ENCODE data around the gene FOXE1.
A peak's percentile ranks its signal among the peaks of the same experiment; 100 is the strongest.

FOXE1 gene

GRCh38 chr9:97868859-97869258 is 15.8 kb downstream of the FOXE1 start:
- DNase-seq, result no peak

- DNase-seq, result no peak
Observed at GRCh38 chr9:97873425-97873824, 20.4 kb downstream of the FOXE1 start.

DNA sequence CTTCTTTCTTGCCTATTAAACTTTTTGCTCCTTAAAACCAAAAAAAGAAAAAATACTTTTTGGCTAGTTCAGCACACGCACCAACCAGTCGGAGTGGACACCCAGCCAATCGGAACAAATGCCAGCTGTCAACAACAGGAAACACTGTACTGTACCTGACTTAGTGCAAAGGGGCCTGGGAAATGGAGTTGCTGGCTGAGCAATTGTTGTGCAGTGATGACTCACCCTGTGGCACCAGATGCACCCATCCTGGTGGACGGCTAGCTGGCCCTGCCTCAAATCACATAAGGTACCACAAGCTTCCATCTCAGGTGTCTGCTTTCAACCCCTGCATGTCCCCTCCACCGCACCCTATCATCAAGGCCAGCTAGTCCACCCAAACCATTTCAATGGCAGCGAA is 20.9 kb downstream of the FOXE1 start:
- no peak for DNase-seq

GRCh38 chr9:97874624-97875023 is 21.6 kb downstream of the FOXE1 start:
- no peak for DNase-seq

- no peak for DNase-seq
Observed at GRCh38 chr9:97875111-97875510, 22.1 kb downstream of the FOXE1 start.

- no peak for DNase-seq
Observed at GRCh38 chr9:97876061-97876460, 23.0 kb downstream of the FOXE1 start.

GRCh38 chr9:97880336-97880735 is 27.3 kb downstream of the FOXE1 start:
- DNase-seq, result no peak

GRCh38 chr9:97889941-97890887 is 37.2 kb downstream of the FOXE1 start:
- DNase-seq, result peak; percentile 65

DNA sequence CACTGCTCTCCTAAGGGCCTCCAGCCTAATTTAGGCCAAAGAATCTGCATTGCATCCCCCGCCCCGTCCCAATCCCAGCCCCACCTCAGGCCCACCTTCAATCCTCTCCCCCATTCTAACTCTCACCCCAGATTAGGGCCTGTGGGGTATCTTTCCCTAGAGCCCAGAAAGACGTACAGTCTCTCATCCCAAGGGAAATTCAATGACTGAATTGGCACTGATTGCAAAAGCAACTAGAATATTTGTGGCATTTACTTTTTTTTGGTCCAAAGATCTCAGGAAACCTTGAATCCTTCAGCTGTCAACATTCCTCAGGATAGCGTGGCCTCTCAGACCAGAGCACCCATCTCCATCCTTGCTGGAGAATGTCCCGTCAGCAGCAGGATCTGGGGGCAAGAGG is 38.7 kb downstream of the FOXE1 start:
- no peak for DNase-seq

DNA sequence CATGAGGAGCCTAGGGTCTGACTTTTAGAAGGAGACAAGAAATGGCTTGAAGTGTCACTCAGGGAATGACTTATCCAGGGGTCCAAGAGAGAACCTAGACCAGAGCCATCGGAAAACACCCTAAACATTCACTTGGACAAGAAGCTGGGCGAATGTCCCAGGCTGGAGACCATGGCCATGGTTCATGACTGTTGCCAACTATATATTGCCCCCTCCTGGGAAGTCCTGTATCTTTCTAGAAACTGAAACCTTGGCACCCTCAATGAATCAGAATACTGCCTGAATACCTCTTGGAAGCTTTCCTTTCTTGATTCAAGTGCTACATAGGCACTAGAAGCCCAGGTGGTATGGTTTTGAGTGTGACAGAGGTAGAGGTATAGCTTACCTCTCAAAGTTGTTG is 39.4 kb downstream of the FOXE1 start:
- DNase-seq, result no peak

- no peak for DNase-seq
Observed at GRCh38 chr9:97895211-97895610, 42.2 kb downstream of the FOXE1 start.

- no peak for DNase-seq
Observed at GRCh38 chr9:97895695-97896332, 42.8 kb downstream of the FOXE1 start.

DNA sequence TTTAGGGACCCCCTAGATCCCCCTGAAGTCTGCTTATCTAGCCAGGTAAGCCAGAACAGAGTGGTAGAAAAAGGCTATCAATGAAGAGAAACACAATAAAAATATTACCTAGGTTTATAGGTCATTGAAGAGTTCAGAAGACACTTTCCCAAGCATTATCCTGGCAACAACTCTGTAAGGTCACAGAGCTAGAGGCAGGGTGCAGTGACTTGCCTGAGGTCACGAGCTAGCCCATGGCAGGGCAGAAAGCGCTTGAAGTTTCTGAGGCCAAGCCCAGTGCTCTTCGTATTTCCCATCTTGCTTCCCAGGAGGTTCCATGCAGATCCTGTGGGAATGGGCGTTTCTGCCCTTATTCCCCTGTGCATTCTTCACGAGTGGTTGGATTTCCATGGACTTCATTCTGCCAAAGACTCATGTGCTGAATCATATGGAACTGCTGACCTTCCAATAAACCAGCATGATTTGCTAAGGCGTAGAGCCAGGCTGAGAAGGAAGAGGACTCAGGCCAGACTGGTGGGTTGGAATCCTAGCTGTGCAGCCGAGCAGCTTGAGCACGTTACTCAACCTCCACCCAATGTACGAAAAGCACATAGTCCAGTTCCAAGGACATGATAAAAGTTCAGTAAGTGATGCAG is 47.2 kb downstream of the FOXE1 start:
- no peak for DNase-seq

DNA sequence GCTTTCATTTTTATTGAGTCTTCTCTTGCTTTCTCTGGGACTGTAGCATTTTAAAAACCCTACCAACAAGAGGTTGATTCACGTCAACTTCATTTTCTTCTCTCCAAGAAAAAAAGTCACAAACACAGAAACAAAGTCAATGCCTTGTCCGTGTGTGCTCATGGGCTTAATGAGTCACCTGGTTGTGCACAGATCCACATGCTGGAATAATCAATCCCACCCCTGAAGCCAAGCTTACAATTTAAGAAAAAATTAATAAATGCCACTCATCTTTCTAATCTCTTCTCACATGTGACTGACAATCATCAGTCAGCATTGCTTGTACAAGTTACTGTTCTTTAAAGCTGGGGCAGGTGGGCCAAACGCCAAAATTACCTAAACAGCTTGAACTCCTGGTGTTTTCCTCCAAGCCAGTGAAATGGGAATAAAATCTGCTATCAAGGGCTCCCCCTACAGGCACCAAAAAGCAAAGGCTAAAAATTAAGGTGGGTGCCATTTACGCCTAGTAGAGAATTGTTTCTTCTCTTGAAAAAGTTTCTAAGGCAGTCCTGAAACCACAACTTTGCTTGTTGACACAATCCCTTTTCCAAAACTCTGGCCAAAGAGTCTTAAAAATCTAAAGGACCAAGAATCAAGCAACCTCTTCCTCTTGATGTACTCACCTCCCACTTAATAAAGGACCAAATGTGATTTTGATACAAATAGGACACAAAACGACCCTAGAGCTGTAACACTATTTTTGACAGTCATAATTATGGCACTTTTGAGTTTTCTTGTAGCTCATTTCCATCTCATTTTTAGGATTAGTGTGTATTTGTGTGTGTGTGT is 47.9 kb downstream of the FOXE1 start:
- no peak for DNase-seq

GRCh38 chr9:97903177-97903576 is 50.2 kb downstream of the FOXE1 start:
- DNase-seq, result no peak

- peak; percentile 30 for DNase-seq
Observed at GRCh38 chr9:97904725-97905124, 51.7 kb downstream of the FOXE1 start.

- DNase-seq, result peak; percentile 24
Observed at GRCh38 chr9:97905228-97905627, 52.2 kb downstream of the FOXE1 start.
